ENCODE measurements around the gene TRIM62.

The TRIM62 gene

GRCh38 chr1:33181921-33182341, at the start of gene TRIM62:
TSS of gene TRIM62 (minus strand) at chr1:33182043. CDS start at chr1:33181432, 611 bp downstream.
- DNase-seq (ENCODE audit: low read depth in 1 of 2, low spot score in 1 of 2): peak; percentile 55 to 69

GRCh38 chr1:33231166-33231565, 49.3 kb upstream of the TRIM62 start:
- DNase-seq (ENCODE audit: low read depth in 1 of 2, low spot score in 1 of 2): no peak

- no peak for DNase-seq (ENCODE audit: low read depth in 1 of 2, low spot score in 1 of 2)
Observed at GRCh38 chr1:33228935-33229487, 47.2 kb upstream of the TRIM62 start.

- DNase-seq (ENCODE audit: low read depth in 1 of 2, low spot score in 1 of 2): no peak
Observed at GRCh38 chr1:33225586-33225985, 43.7 kb upstream of the TRIM62 start.

GRCh38 chr1:33224166-33224707, 42.4 kb upstream of the TRIM62 start:
- DNase-seq (ENCODE audit: low read depth in 1 of 2, low spot score in 1 of 2): no peak

GRCh38 chr1:33222381-33222780, 40.5 kb upstream of the TRIM62 start:
- DNase-seq (ENCODE audit: low read depth in 1 of 2, low spot score in 1 of 2): no peak

GRCh38 chr1:33221385-33221758, 39.5 kb upstream of the TRIM62 start:
- no peak for DNase-seq (ENCODE audit: low read depth in 1 of 2, low spot score in 1 of 2)

- DNase-seq (ENCODE audit: low read depth in 1 of 2, low spot score in 1 of 2): no peak
Observed at GRCh38 chr1:33220676-33221384, 39.0 kb upstream of the TRIM62 start.

- DNase-seq (ENCODE audit: low read depth in 1 of 2, low spot score in 1 of 2): no peak
Observed at GRCh38 chr1:33219886-33220661, 38.2 kb upstream of the TRIM62 start.

GRCh38 chr1:33211972-33212371, 30.1 kb upstream of the TRIM62 start:
- no peak for DNase-seq (ENCODE audit: low read depth in 1 of 2, low spot score in 1 of 2)

GRCh38 chr1:33206340-33206739, 24.5 kb upstream of the TRIM62 start:
- no peak for DNase-seq (ENCODE audit: low read depth in 1 of 2, low spot score in 1 of 2)

GRCh38 chr1:33195556-33195955, 13.7 kb upstream of the TRIM62 start:
- DNase-seq (ENCODE audit: low read depth in 1 of 2, low spot score in 1 of 2): no peak

GRCh38 chr1:33191731-33192275, 10.0 kb upstream of the TRIM62 start:
- DNase-seq (ENCODE audit: low read depth in 1 of 2, low spot score in 1 of 2): no peak

GRCh38 chr1:33190701-33191100, 8.9 kb upstream of the TRIM62 start:
- DNase-seq (ENCODE audit: low read depth in 1 of 2, low spot score in 1 of 2): no peak

GRCh38 chr1:33188572-33189275, 6.9 kb upstream of the TRIM62 start:
- DNase-seq (ENCODE audit: low read depth in 1 of 2, low spot score in 1 of 2): no peak

- DNase-seq (ENCODE audit: low read depth in 1 of 2, low spot score in 1 of 2): no peak
Observed at GRCh38 chr1:33186936-33187335, 5.1 kb upstream of the TRIM62 start.

GRCh38 chr1:33185541-33185940, 3.7 kb upstream of the TRIM62 start:
- DNase-seq (ENCODE audit: low read depth in 1 of 2, low spot score in 1 of 2): no peak

- no peak for DNase-seq (ENCODE audit: low read depth in 1 of 2, low spot score in 1 of 2)
Observed at GRCh38 chr1:33183306-33183705, 1.5 kb upstream of the TRIM62 start.

- no peak for DNase-seq (ENCODE audit: low read depth in 1 of 2, low spot score in 1 of 2)
Observed at GRCh38 chr1:33182896-33183295, 1.1 kb upstream of the TRIM62 start.

- DNase-seq (ENCODE audit: low read depth in 1 of 2, low spot score in 1 of 2): no peak
Observed at GRCh38 chr1:33182401-33182841, 578 bp upstream of the TRIM62 start.
